RWPE2 (cell line): ENCODE measurements around the gene ARHGEF1.

Experiments used
- ATAC-seq: fragments of 200-7000 bp; cut with Tn5 transposase; 3 replicates; pipeline ENCODE4 v1.9.1; 2021; ENCODE audit warnings: low read depth
- DNase-seq: peaks from one replicate; pipeline ENCODE4 v3.0.0-alpha.2; 2020; ENCODE audit warnings: low spot score
- H3K27ac ChIP-seq: fragments of 450-650 bp; 2 replicates; pipeline ENCODE4 v1.5.1; 2017; ENCODE audit warnings: mild to moderate bottlenecking; ENCODE audit not compliant: poor library complexity, severe bottlenecking
- H3K27me3 ChIP-seq: fragments of 250-450 bp; sonication (Bioruptor Pico); 2 replicates; pipeline ENCODE4 v1.5.1; 2021; ENCODE audit warnings: mild to moderate bottlenecking, moderate library complexity; ENCODE audit not compliant: insufficient read depth, poor library complexity, severe bottlenecking
- H3K36me3 ChIP-seq: fragments of 250-450 bp; sonication (Bioruptor Pico); 2 replicates; pipeline ENCODE4 v1.5.1; 2020; ENCODE audit warnings: low read depth, mild to moderate bottlenecking, moderate library complexity
- H3K4me1 ChIP-seq: fragments of 250-450 bp; sonication (Bioruptor Pico); 2 replicates; pipeline ENCODE4 v1.5.1; 2021; ENCODE audit warnings: mild to moderate bottlenecking, moderate library complexity; ENCODE audit not compliant: insufficient read depth, poor library complexity, severe bottlenecking
- H3K4me3 ChIP-seq: fragments of 250-450 bp; sonication (Bioruptor Pico); 2 replicates; pipeline ENCODE4 v1.5.1; 2021; ENCODE audit warnings: mild to moderate bottlenecking, moderate library complexity; ENCODE audit not compliant: severe bottlenecking
- H3K9me3 ChIP-seq: fragments of 250-450 bp; sonication (Bioruptor Pico); 2 replicates; pipeline ENCODE4 v1.5.1; 2021; ENCODE audit warnings: mild to moderate bottlenecking, moderate library complexity; ENCODE audit not compliant: severe bottlenecking
- CTCF ChIP-seq: fragments of 450-650 bp; IDR thresholded peaks from one replicate; pipeline ENCODE4 v1.5.1; 2017; ENCODE audit warnings: mild to moderate bottlenecking, moderate library complexity; ENCODE audit not compliant: poor library complexity, severe bottlenecking

The ARHGEF1 gene

GRCh38 chr19:41896581-41896942 lies 13.6 kb downstream of the ARHGEF1 start:
- no peak overlapping the region for H3K4me3 ChIP-seq
- TF ChIP-seq CTCF = no peak
- ATAC-seq (no peak), DNase-seq (no peak)
- H3K4me1 ChIP-seq = no peaks in the 10 kb centered on the region
- H3K27ac ChIP-seq = no peak overlapping the region
- H3K9me3 ChIP-seq = no peaks in the 10 kb centered on the region
- H3K36me3 ChIP-seq = peaks cover 69% of the 10 kb centered on the region
- H3K27me3 ChIP-seq = no peaks in the 10 kb centered on the region

- Histone ChIP-seq H3K27ac (no peak overlapping the region), H3K36me3 (peaks cover 69% of the 10 kb centered on the region), H3K4me1 (no peaks in the 10 kb centered on the region), H3K4me3 (no peak overlapping the region), H3K27me3 (no peaks in the 10 kb centered on the region), H3K9me3 (no peaks in the 10 kb centered on the region)
- no peak for TF ChIP-seq CTCF
- ATAC-seq (no peak), DNase-seq (no peak)
These were observed 14.2 kb downstream of the ARHGEF1 start for GRCh38 chr19:41897181-41897580.

GRCh38 chr19:41897820-41898219 lies 14.8 kb downstream of the ARHGEF1 start:
- no peak for TF ChIP-seq CTCF
- DNase-seq (no peak), ATAC-seq (no peak)
- Histone ChIP-seq H3K4me3 (no peak overlapping the region), H3K36me3 (peaks cover 68% of the 10 kb centered on the region), H3K9me3 (no peaks in the 10 kb centered on the region), H3K4me1 (no peaks in the 10 kb centered on the region), H3K27me3 (no peaks in the 10 kb centered on the region), H3K27ac (no peak overlapping the region)

GRCh38 chr19:41898235-41898634 lies 15.3 kb downstream of the ARHGEF1 start:
- TF ChIP-seq CTCF = no peak
- DNase-seq = no peak

GRCh38 chr19:41901707-41902360 lies 18.9 kb downstream of the ARHGEF1 start:
- Histone ChIP-seq H3K27me3 (no peaks in the 10 kb centered on the region), H3K27ac (no peak overlapping the region), H3K4me3 (no peak overlapping the region), H3K4me1 (no peaks in the 10 kb centered on the region), H3K36me3 (peaks cover 85% of the 10 kb centered on the region), H3K9me3 (no peaks in the 10 kb centered on the region)
- TF ChIP-seq CTCF = no peak
- DNase-seq = no peak
- no peak for ATAC-seq

More at GRCh38 chr19:41898235-41898634, 15.3 kb downstream of the ARHGEF1 start:
- Histone ChIP-seq H3K4me1 (no peaks in the 10 kb centered on the region), H3K4me3 (no peak overlapping the region), H3K9me3 (no peaks in the 10 kb centered on the region), H3K36me3 (peaks cover 69% of the 10 kb centered on the region), H3K27ac (no peak overlapping the region), H3K27me3 (no peaks in the 10 kb centered on the region)
- no peak for ATAC-seq
